ENCODE data around the gene MYL5. TPM values are rescaled to one million over a fixed set of nuclear protein-coding genes. Genes with fewer than 3 reads are reported as not detected.

The MYL5 gene
- total RNA-seq, 4 donors from 2014 or later: 1.5 to 12.6 (median 3.8) TPM

- peak; percentile 91 for ATAC-seq
- Histone ChIP-seq H3K27me3 (peaks cover 56% of the 10 kb centered on the region), H3K4me3 (peak overlapping the region in 1 of 2 donors; percentile 62), H3K9me3 (no peaks in the 10 kb centered on the region), H3K36me3 (no peaks in the 10 kb centered on the region), H3K27ac (peak overlapping the region; percentile 12 to 84 (median 80)), H3K4me1 (peaks cover 0 to 53% (median 29%) of the 10 kb centered on the region in 3 donors)
- TF ChIP-seq EP300 (IDR thresholded peaks at IDR 0.05) (no peak), CTCF (IDR thresholded peaks at IDR 0.05) (no peak), POLR2AphosphoS5 (IDR thresholded peaks at IDR 0.05) (no peak), POLR2A (IDR thresholded peaks at IDR 0.05) (peak in 1 of 2 donors; percentile 34)
- 80% methylated on average over 1 of the region's 38 CpGs; no CpG with 5 or more reads in 1 of the 2 donors for WGBS, 2 donors (ENCODE audit: low coverage in 1 of 2)
These were observed 13.0 kb downstream of the MYL5 start for GRCh38 chr4:687048-687970.

- WGBS, 2 donors (ENCODE audit: low coverage in 1 of 2): no CpG with 5 or more reads among the region's 26 CpGs
- H3K4me3 ChIP-seq: peak overlapping the region; percentile 37 to 62
- H3K9me3 ChIP-seq: no peaks in the 10 kb centered on the region
- no peak for TF ChIP-seq CTCF (IDR thresholded peaks at IDR 0.05)
- TF ChIP-seq POLR2A (IDR thresholded peaks at IDR 0.05): no peak
- TF ChIP-seq POLR2AphosphoS5 (IDR thresholded peaks at IDR 0.05): no peak
- no peak for TF ChIP-seq EP300 (IDR thresholded peaks at IDR 0.05)
- H3K4me1 ChIP-seq: peaks cover 0 to 53% (median 29%) of the 10 kb centered on the region in 3 donors
- H3K27me3 ChIP-seq: peaks cover 56% of the 10 kb centered on the region
- no peaks in the 10 kb centered on the region for H3K36me3 ChIP-seq
- no peak for ATAC-seq
- peak overlapping the region in 3 of 4 donors; percentile 80 to 84 (median 81) for H3K27ac ChIP-seq
These were observed 13.9 kb downstream of the MYL5 start for GRCh38 chr4:687971-688853.

DNA sequence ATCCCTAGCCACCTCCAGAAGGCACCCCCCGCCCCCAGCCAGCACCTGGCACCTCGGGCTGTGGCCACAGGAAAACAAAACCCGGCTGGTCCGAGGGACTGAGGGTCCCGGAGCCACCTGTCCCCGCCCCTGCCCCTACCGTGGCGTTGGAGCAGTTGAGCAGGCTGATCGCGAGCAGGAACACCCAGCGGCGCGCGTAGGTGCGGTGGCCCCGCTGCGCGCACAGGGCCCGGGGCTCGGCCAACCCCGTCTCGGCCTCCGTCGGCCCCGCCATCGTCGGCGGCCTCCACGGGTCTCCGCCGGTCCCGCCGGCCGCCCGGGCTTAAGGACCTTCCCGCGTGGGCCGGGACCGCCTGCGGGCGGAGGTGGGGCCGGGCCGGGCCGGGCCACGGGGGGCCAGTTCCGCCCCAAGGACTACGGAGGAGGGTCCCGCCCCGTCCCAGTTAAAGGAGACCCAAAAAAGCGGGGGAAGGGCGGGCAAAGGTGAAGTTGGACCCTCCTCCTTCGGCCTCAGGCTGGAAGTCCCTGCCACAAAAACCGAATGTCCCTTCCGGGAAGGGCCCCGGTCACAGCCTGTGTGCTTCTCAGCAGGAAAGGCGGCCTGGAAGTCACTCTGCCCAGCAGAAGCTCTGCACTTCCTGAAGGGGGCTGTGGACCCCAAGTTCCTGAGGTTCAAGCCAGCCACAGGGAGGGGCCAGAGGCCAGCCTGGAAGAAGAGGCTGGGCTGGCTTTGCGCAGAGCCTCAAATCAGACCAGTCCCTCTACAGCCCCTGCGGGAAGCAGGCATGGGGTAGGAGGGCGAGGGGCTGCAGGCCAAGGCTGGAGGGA is 14.7 kb downstream of the MYL5 start, which contains the start of gene SLC49A3:
SLC49A3 (minus strand) TSS at position 298 of the 828 bp plus-strand sequence; CDS start at position 274, 24 bp downstream.
- peaks cover 56% of the 10 kb centered on the region for H3K27me3 ChIP-seq
- peak; percentile 8 for ATAC-seq
- TF ChIP-seq EP300 (IDR thresholded peaks at IDR 0.05): no peak
- peak in 1 of 2 donors; percentile 10 for TF ChIP-seq POLR2A (IDR thresholded peaks at IDR 0.05)
- peak within 1 kb of the TSS in 3 of 4 donors; percentile 80 to 84 (median 81) for H3K27ac ChIP-seq
- H3K9me3 ChIP-seq: no peaks in the 10 kb centered on the region
- peak within 1 kb of the TSS; percentile 37 to 62 for H3K4me3 ChIP-seq
- WGBS, 2 donors (ENCODE audit: low coverage in 1 of 2): 0% methylated on average over 2 of the region's 59 CpGs; no CpG with 5 or more reads in 1 of the 2 donors
- H3K4me1 ChIP-seq: peaks cover 0 to 45% (median 23%) of the 10 kb centered on the region in 3 donors
- H3K36me3 ChIP-seq: no peaks in the 10 kb centered on the region

- H3K4me3 ChIP-seq: peak overlapping the region in 1 of 2 donors; percentile 62
- 59 to 81% methylated on average over 3 to 4 of the region's 8 CpGs for WGBS, 2 donors (ENCODE audit: low coverage in 1 of 2)
- H3K4me1 ChIP-seq: peaks cover 0 to 39% (median 22%) of the 10 kb centered on the region in 3 donors
- H3K36me3 ChIP-seq: no peaks in the 10 kb centered on the region
- no peak for ATAC-seq
- H3K27me3 ChIP-seq: peaks cover 55% of the 10 kb centered on the region
- H3K9me3 ChIP-seq: no peaks in the 10 kb centered on the region
- TF ChIP-seq EP300 (IDR thresholded peaks at IDR 0.05) (no peak), POLR2AphosphoS5 (IDR thresholded peaks at IDR 0.05) (no peak), POLR2A (IDR thresholded peaks at IDR 0.05) (no peak), CTCF (IDR thresholded peaks at IDR 0.05) (no peak)
- H3K27ac ChIP-seq: peak overlapping the region in 3 of 4 donors; percentile 80 to 84 (median 81)
These were observed 15.4 kb downstream of the MYL5 start for GRCh38 chr4:689723-690122.

Measured in gastroesophageal sphincter (tissue), 4 donors.